G401.6 (cell line): ENCODE measurements around the gene CCDC33.

Source experiments
- FAIRE-seq: peaks from 2 replicates; lab custom pipeline; 2012; peaks lifted over from hg19 to GRCh38; lab: Jason Lieb, UNC

Gene CCDC33

DNA sequence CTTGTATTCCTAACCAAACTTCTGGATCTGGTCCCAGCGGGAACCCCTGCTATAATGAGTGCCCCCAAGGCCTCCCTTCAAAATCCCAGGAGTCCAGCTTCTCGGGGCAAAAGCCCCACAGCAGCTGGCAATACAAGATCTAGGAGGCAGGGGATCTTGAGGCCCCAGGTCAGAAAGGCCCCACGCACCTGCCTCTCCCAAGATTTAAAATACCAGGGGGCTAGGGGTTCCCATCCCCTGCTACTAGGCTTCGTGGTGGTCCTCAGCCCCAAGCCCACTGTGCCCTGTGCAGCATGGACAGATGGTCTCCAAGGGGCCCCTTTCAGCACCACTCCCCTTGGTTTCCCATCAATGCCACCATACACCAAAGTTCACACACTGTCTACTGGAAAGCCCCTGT lies 147.2 kb downstream of the CCDC33 start:
- no peak for FAIRE-seq

DNA sequence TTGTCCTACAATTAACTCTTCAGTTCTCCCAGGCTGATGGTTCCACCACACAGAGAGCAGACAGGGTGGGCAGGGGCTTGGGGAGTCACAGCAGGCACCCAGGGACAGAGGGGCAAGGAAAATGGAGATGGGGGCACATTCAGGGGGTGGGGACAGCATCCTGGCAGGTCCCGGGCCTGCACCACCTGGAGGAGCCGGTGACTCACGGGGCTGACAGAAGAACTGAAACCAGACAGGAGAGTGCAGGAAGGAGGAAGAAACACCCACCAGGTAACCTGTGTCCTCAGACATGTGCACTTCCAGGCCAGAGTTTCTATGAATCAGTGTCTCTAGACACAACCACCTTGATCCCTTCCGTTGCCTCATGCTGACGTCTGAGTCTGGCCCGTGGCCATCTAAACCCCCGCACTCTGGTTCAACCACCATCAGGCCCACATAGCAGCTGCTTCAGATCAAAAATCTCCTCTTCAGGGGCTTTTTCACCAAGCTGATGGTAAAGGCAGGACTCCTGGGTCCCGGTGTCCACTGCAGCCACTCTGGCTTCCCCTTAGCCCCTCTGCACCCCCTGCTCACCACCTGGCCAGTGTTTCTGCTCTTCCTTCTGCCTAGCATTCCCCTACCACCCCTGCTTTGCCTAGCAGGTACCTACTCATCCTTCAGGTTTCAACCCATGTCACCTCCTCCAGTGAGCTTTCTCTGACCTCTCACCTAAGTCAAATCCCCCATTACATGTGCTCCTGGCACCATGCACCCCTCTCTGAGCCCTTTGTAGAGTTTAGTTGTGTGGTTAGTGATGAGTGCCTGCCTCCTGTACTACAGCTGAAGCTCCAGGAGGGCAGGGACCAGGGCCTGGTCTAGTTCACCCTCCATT lies 147.8 kb downstream of the CCDC33 start:
- no peak for FAIRE-seq

DNA sequence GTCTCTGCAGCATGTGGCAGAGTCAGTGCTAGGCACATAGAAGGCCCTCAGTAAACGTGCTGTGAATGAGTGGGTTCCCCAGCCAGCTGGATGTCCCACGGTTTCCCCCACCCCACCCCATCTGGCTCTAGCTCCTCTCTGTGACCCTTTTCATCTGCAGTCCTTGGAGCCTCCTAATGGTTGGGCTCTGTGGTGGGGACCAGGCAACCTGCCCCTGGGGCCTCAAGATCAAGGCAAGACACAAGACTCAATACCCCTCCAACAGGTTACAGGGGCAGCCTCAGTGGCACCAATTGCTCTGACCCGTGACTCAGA lies 148.4 kb downstream of the CCDC33 start:
- FAIRE-seq = no peak

DNA sequence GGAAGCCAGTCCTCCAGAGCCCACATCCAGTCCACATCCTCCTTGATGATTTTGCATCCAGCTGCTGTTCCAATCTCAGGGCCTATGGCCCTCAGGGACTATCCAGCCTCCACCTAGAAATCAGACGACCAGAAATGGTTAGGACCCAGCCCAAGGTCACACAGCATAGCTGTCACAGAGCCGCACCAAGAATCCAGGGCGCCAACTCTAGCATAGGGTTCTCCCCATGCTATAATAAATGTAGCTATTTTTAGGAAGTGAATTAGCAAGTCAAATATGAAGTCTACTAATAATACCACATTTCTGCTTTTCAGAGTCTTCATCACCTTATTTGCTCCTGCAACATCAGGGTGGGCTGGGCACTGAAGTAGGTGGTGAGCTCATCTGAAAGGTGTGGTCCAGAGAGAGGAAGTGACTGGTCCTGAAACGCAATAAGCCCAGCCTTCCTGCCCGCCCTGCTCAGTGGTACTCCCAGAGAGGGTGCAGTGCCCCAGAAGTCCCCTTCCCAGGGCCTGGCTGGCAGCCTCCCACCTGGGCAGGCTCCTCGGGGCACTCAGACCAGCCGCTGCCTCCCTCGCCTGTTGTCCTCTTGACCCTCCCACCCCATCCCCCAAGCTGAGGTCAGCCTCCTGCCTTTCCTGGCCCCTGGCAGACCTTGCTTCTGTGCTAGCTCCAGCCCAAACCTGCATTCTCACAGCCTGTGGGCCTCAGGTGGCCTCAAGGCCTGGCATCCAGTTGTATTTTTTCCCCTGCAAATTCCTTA lies 148.9 kb downstream of the CCDC33 start:
- FAIRE-seq = no peak

DNA sequence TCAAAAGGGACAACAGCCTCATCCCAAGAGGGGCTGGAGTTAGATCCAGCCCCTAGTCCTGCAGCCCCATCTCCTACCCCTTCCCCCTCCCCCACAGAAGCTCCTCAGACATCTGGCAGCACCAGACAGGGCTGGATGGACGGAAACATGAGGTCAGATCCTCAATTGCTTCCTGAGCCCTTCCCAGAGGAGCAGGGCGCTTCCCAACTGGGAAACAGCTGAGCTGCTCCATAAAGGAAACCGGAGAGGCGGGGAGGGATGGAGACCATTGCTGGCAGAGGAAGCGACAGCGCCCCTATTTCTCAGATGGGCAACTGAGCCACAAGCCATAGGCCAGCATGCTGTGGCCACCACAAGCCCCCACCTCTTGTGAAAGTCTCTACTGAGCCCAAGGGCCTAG lies 149.6 kb downstream of the CCDC33 start:
- no peak for FAIRE-seq
